Peyer's patch (tissue), 4 donors: ENCODE results near the gene CHID1.

Experiments
- CTCF ChIP-seq, 6 experiments: fragments of 450-650 bp in 4 of 6; fragments of 200-600 bp in 2 of 6; sonication (generic) in 1 of 6; IDR thresholded peaks; one replicate each; pipeline ENCODE4 v1.5.1; 2017 to 2019; ENCODE audit warnings: antibody characterized with exemption in 6 of 6, mild to moderate bottlenecking in 3 of 6, moderate library complexity in 1 of 6
- POLR2A ChIP-seq, 2 donors: fragments of 450-650 bp; IDR thresholded peaks; one replicate each; pipeline ENCODE4 v1.5.1; 2017; ENCODE audit warnings: antibody characterized with exemption in 2 of 2, mild to moderate bottlenecking in 2 of 2, moderate library complexity in 2 of 2

- TF ChIP-seq CTCF (IDR thresholded peaks at IDR 0.05) (no peak), POLR2A (IDR thresholded peaks at IDR 0.05) (no peak)
Observed at GRCh38 chr11:911890-912219, 1.2 kb upstream of the CHID1 start.
